GM23248 (cell line): ENCODE measurements around the gene GRM7.

ENCODE experiments used
- EZH2 ChIP-seq: fragments of 200-600 bp; sonication (generic); IDR thresholded peaks from 2 replicates; pipeline ENCODE4 v1.6.1; 2018; ENCODE audit warnings: antibody characterized with exemption, mild to moderate bottlenecking; ENCODE audit not compliant: insufficient read depth, poor library complexity, severe bottlenecking
- EZH2phosphoT487 ChIP-seq: fragments of 200-600 bp; sonication (generic); IDR thresholded peaks from 2 replicates; pipeline ENCODE4 v1.6.1; 2018; ENCODE audit warnings: antibody characterized with exemption, moderate library complexity, mild to moderate bottlenecking, low read depth; ENCODE audit not compliant: insufficient read depth

DNA sequence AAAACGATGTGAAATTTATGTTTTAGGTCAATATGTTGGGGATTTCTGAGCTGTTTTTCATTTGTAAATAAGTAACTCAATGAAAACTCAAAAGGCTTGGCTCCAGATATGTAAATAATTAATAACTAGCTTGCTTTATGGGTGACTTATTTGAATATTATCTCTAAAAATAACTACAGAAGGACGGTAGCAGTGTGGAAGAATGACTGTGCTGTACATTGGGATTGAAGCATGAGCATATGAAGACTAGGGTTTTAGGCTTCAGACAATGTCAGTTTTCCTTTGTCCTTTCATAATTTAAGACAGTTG is 343.9 kb downstream of the GRM7 start:
- TF ChIP-seq EZH2phosphoT487 (no peak), EZH2 (no peak)
